Effector memory CD4-positive, alpha-beta T cell (primary cell): Measurements from ENCODE around the gene DNAJC22.
"Not testable (repeated sequence)": the region's sequence is repeated elsewhere in the genome, so short reads cannot be mapped to it uniquely, and the experiment has no call there.

ENCODE experiments used
- DNase-seq, 3 donors: peaks; one replicate each; pipeline ENCODE4 v3.0.0-alpha.2; 2020
- H3K27ac ChIP-seq: 2 replicates; pipeline ENCODE4 v1.7.0; 2013; ENCODE audit warnings: mild to moderate bottlenecking, low read length, moderate library complexity; ENCODE audit not compliant: insufficient read depth, poor library complexity, severe bottlenecking
- H3K27me3 ChIP-seq: replicated peaks from 2 replicates; pipeline ENCODE4 v1.7.0; 2013; ENCODE audit warnings: mild to moderate bottlenecking, low read length; ENCODE audit not compliant: insufficient read depth, control insufficient read depth, poor library complexity, severe bottlenecking
- H3K36me3 ChIP-seq: 2 replicates; pipeline ENCODE4 v1.7.0; 2013; ENCODE audit warnings: mild to moderate bottlenecking, low read length, moderate library complexity; ENCODE audit not compliant: control insufficient read depth, insufficient read depth
- H3K4me1 ChIP-seq: 2 replicates; pipeline ENCODE4 v1.7.0; 2013; ENCODE audit warnings: low read length, mild to moderate bottlenecking; ENCODE audit not compliant: control insufficient read depth, insufficient read depth, poor library complexity, severe bottlenecking
- H3K4me3 ChIP-seq: 2 replicates; pipeline ENCODE4 v1.7.0; 2013; ENCODE audit warnings: low read length, low read depth, mild to moderate bottlenecking; ENCODE audit not compliant: insufficient read depth, poor library complexity, severe bottlenecking
- H3K9me3 ChIP-seq: 2 replicates; pipeline ENCODE4 v1.7.0; 2013; ENCODE audit warnings: mild to moderate bottlenecking, low read length, moderate library complexity; ENCODE audit not compliant: control insufficient read depth
- total RNA-seq, 3 donors: gene quantifications; one replicate each; lab custom pipeline; 2026; lab: John Stamatoyannopoulos, UW

DNAJC22 gene
- total RNA-seq = 0 to 0.17 (median 0.09) reads per million in 3 donors

DNA sequence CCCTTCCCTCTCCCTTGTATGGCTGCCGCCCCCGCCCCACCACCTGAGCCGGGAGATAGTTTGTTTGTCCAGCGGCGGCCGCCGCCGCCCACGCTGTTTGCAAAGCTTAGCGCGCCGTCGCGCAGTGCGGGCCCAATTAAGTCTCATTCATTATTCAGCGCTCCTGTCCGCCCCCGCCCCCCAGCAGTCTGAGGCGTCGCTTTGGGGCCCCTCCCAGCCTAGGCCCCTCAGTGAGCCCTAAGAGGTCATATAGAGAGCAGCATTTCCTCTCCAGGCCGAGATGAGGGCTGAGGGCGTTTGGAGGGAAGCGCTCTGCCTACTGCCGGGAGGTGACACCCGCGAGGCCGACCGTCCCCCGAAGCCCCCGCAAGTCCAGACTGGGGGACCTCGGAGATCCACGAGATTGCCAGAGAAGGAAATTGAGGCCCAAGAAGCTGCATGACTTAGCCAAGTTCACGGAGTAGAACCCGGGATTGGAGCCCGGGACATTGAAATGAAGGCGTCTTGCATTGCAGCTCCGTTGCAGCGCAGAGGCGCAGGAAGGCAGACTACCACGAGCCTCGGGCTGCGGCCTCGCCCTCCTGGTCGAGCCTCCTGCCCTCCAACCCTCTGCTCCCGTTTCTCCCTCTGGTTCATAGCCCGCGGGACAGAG lies at the start of gene DNAJC22:
TSS of gene DNAJC22 (plus strand) at position 230 of the 652 bp plus-strand sequence. CDS start 1,985 bp downstream, outside the sequence.
- Histone ChIP-seq H3K4me3 (peak within 1 kb of the TSS; percentile 45), H3K36me3 (no peaks in the 10 kb centered on the region), H3K4me1 (peaks cover 56% of the 10 kb centered on the region), H3K27me3 (peaks cover 63% of the 10 kb centered on the region), H3K27ac (no peak within 1 kb of the TSS), H3K9me3 (no peaks in the 10 kb centered on the region)
- no peak for DNase-seq

DNA sequence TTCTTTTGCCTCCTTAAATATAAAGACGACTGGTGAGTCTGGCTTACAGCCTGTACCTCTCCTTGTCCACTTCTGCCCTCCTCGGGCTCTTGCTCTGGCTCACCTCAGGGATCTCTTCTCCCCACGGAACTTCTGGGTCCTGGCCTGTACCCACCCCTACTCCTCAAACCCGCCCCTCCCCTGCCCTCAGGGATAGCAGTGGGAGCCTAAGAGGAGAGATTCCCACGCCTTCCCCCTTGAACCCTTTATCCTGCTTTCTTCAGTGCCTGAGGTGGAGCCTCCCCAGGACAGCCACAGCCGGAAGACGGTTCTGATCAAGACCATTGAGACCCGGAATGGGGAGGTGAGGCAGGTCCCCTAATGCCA lies 49.0 kb upstream of the DNAJC22 start:
- no peak overlapping the region for H3K27ac ChIP-seq
- no peaks in the 10 kb centered on the region for H3K9me3 ChIP-seq
- peaks cover 20% of the 10 kb centered on the region for H3K4me1 ChIP-seq
- no peaks in the 10 kb centered on the region for H3K36me3 ChIP-seq
- peaks cover 43% of the 10 kb centered on the region for H3K27me3 ChIP-seq
- DNase-seq = no peak
- no peak overlapping the region for H3K4me3 ChIP-seq

DNA sequence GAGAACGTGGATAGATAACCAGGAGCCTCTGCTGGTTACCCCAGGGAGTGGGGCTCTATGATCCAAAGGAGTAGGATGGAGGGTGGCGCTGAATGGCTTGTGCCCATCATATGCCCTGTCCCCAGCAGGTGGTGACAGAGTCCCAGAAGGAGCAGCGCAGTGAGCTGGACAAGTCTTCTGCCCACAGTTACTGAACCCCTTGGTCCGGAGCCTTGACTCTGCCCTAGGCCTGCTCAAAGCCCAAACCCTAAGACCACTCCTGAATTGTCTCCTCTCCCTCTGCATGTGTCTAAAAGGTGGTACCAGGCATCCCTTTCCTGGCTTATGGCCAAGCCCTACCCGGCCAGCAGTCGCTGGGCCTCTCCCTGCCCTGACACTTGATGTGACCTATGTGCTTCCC lies 48.5 kb upstream of the DNAJC22 start:
- Histone ChIP-seq H3K9me3 (no peaks in the 10 kb centered on the region), H3K27ac (no peak overlapping the region), H3K27me3 (peaks cover 43% of the 10 kb centered on the region), H3K4me3 (no peak overlapping the region), H3K4me1 (peaks cover 20% of the 10 kb centered on the region), H3K36me3 (no peaks in the 10 kb centered on the region)
- DNase-seq = no peak

DNA sequence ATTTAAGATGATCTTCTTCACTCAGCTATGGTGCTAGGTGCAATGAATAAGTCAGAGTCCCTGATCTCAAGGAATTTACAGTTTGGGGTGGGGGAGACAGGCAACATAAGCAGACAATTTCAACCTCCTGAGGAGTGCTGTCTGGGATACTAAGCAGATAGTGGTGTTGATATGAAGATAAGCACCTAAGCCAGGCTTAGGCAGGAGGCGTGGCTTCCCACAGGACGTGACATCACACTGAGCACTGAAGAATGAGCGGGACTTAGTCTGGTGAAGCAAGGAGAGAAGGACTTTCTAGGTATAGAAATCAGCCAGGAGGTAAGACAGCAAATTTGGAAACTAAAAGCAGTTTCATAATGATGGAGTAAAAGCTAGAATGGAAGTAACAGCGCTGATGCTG lies 44.9 kb upstream of the DNAJC22 start:
- Histone ChIP-seq H3K27ac (no peak overlapping the region), H3K9me3 (no peaks in the 10 kb centered on the region), H3K27me3 (peaks cover 20% of the 10 kb centered on the region), H3K36me3 (no peaks in the 10 kb centered on the region), H3K4me3 (no peak overlapping the region), H3K4me1 (peaks cover 7% of the 10 kb centered on the region)
- DNase-seq = no peak

DNA sequence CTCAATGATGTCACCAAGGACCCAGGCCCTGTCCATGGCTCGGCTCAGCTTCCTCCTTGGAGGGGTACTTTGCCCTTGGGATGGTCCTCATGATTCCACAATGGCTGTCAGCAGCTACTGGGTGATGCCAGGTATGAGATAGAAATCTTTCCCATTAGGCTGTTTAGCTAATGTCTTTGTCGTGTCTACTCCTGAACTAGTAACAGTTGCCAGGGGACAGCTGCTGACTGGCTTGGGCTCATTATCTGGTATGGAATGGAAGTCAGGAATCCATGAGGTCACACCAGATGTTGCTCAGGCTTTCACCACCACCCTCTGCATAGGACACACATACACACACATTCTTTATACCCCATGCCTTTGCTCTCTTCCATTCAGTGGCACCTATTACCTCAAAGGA lies 42.5 kb upstream of the DNAJC22 start:
- DNase-seq = no peak
- Histone ChIP-seq H3K27me3 (no peaks in the 10 kb centered on the region), H3K27ac (no peak overlapping the region), H3K4me3 (no peak overlapping the region), H3K36me3 (no peaks in the 10 kb centered on the region), H3K9me3 (no peaks in the 10 kb centered on the region), H3K4me1 (no peaks in the 10 kb centered on the region)

DNA sequence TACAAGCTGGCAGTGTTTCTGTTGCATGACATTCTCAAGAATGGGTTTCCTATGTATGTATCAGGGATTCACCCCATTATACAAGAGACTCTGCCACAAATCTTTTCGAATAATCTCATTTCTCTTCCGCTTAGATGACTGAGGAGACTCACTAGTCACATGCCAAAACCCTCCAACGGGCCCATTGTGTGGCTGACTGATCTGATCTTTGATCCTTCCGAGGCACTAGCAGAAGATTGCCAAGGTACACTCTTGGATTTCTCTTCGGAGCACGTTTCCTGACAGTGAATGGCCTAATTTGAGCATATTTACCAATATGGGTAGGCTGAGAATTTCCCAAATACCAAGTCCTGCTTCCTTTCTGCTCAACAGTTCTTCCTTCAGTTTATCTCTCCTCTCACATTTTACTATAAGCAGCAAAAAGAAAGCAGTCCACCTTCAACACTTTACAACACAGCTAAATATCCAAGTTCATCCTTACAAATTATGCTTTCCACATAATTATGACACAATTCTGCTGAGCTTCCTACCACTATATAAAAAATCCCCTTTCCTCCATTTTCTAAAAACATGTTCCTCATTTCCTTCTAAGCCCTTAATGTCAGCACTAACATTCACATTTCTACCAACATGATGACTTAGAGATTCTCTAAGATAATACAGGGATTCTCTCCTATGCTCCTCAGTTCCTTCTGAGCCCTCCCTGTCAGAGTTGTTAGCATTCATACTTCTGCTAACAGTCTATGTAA lies 40.8 kb upstream of the DNAJC22 start:
- no peak for DNase-seq
- Histone ChIP-seq H3K4me1 (no peaks in the 10 kb centered on the region), H3K27me3 (no peaks in the 10 kb centered on the region), H3K4me3 (no peak overlapping the region), H3K36me3 (no peaks in the 10 kb centered on the region), H3K9me3 (no peaks in the 10 kb centered on the region), H3K27ac (no peak overlapping the region)

DNA sequence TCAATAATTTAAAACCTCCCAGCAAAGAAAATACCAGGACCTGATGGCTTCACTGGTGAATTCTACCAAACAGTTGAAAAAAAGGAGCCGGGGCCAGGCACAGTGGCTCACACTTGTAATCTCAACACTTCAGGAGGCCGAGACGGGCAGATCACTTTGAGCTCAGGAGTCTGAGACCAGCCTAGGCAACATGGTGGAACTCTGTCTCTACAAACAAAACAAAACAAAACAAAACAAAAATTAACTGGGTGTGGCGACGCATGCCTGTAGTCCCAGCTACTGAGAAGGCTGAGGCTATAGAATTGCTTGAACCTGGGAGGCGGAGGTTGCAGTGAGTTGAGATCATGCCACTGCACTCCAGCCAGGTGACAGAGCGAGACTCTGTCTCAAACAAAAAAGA lies 37.3 kb upstream of the DNAJC22 start:
- Histone ChIP-seq H3K4me3 (no peak overlapping the region), H3K9me3 (no peaks in the 10 kb centered on the region), H3K4me1 (no peaks in the 10 kb centered on the region), H3K27me3 (no peaks in the 10 kb centered on the region), H3K27ac (no peak overlapping the region), H3K36me3 (no peaks in the 10 kb centered on the region)
- DNase-seq = no peak

DNA sequence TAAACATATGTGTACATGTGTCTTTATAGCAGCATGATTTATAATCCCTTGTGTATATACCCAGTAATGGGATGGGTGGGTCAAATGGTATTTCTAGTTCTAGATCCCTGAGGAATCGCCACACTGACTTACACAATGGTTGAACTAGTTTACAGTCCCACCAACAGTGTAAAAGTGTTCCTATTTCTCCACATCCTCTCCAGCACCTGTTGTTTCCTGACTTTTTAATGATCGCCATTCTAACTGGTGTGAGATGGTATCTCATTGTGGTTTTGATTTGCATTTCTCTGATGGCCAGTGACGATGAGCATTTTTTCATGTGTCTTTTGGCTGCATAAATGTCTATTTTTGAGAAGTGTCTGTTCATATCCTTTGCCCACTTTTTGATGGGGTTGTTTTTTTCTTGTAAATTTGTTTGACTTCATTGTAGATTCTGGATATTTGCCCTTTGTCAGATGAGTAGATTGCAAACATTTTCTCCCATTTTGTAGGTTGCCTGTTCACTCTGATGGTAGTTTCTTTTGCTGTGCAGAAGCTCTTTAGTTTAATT lies 36.2 kb upstream of the DNAJC22 start:
- H3K36me3 ChIP-seq, H3K4me3 ChIP-seq, H3K27me3 ChIP-seq, H3K4me1 ChIP-seq, DNase-seq, H3K9me3 ChIP-seq, H3K27ac ChIP-seq: not testable (repeated sequence)

DNA sequence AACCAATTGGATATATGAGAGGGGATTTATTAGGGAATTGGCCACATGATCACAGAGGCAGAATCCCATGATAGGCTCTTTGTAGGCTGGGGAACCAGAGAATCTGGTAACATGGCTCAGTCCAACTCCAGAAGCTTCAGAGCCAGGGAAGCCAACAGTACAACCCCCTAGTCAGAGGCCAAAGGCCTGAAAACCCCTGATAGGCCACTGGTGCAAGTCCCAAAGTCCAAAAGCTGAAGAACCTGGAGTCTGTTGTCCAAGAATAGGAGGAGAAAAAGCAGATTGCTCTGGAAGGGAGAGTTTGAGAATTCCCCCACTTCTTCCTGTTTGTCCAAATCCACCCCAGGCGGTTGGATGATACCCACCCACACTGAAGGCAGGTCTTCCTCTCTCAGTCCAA lies 31.9 kb upstream of the DNAJC22 start:
- H3K4me3 ChIP-seq = no peak overlapping the region
- H3K36me3 ChIP-seq = no peaks in the 10 kb centered on the region
- H3K27me3 ChIP-seq = no peaks in the 10 kb centered on the region
- no peaks in the 10 kb centered on the region for H3K4me1 ChIP-seq
- no peak for DNase-seq
- no peaks in the 10 kb centered on the region for H3K9me3 ChIP-seq
- H3K27ac ChIP-seq = no peak overlapping the region

DNA sequence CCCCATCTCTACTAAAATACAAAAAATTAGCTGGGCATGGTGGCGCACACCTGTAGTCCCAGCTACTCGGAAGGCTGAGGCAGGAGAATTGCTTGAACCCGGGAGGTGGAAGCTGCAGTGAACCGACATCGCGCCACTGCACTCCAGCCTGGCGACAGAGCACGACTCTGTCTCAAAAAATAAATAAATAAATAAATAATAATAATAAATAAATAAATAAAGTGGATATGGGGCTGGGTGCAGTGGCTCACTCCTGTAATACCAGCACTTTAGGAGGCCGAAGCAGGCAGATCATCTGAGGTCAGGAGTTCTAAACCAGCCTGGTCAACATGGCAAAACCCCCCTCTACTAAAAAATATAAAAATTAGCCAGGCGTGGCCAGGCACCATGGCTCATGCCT lies 29.6 kb upstream of the DNAJC22 start:
- not testable (repeated sequence) for H3K27ac ChIP-seq, H3K4me3 ChIP-seq, H3K27me3 ChIP-seq, H3K36me3 ChIP-seq, H3K4me1 ChIP-seq, DNase-seq, H3K9me3 ChIP-seq
